ENCODE measurements around the gene NPTN. TPM values are rescaled to one million over a fixed set of nuclear protein-coding genes. Genes with fewer than 3 reads are reported as not detected.
A peak's percentile ranks its signal among the peaks of the same experiment; 100 is the strongest.

Gene NPTN
- total RNA-seq, 3 donors from 2014 or later (not counting 1 experiment from before 2014, with no cell fraction given) = 37.9 to 46.9 (median 46.4) TPM

DNA sequence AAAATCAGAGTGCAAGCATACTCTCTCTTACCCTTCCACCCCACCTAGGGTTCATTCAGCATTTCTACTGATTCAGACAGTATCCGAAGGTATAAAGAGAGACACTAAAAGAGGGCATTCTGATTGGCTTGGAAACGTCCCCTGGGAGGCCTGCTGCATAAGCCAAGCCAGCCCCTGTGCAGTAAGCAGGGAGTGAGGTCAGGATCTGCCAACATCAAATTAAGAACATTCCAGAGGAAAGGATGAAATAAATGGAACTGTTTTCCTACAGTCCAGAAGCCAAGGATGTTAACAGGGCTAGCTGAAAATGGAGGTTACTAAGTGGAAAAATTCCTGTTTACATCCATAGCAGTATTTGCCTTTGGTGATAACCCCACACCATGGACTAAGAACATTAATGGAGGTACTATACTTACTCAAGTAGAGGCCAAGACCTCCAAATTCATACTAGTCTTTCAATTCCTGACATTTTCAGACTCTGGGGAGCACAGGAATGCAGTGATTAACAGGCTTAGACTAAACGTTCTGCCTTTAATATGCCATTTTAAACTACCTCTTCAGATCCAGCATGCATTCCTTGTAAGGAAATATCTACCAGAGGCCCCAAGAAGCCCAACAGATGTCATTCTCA lies 34.5 kb downstream of the NPTN start:
- no peak for ATAC-seq
- intact Hi-C loops (cut with micrococcal nuclease) = no loop called here
- no peak for DNase-seq
- Mint-ChIP-seq H3K27me3 (ENCODE audit: low read depth in 2 of 2) (no peaks in the 10 kb centered on the region), H3K9me3 (no peaks in the 10 kb centered on the region), H3K4me3 (no peak overlapping the region), H3K36me3 (no peaks in the 10 kb centered on the region), H3K4me1 (peaks cover 47 to 63% of the 10 kb centered on the region in 2 donors), H3K27ac (no peak overlapping the region)
- no peaks in the 10 kb centered on the region for H3K9me3 ChIP-seq (ENCODE audit: control insufficient read depth, insufficient read depth, low read length)
- no peaks in the 10 kb centered on the region for H3K27me3 ChIP-seq (ENCODE audit: control insufficient read depth, insufficient read depth, low read length)
- no peak overlapping the region for H3K27ac ChIP-seq (ENCODE audit: low read length)
- H3K4me3 ChIP-seq (ENCODE audit: low read length) = no peak overlapping the region
- WGBS (ENCODE audit: insufficient coverage) = 85% methylated on average over 3 of the region's 3 CpGs
- no peaks in the 10 kb centered on the region for H3K36me3 ChIP-seq (ENCODE audit: control insufficient read depth, insufficient read depth, low read length)
- H3K4me1 ChIP-seq (ENCODE audit: control insufficient read depth, insufficient read depth, low read length) = peaks cover 11% of the 10 kb centered on the region
- TF ChIP-seq, protein P1, sequence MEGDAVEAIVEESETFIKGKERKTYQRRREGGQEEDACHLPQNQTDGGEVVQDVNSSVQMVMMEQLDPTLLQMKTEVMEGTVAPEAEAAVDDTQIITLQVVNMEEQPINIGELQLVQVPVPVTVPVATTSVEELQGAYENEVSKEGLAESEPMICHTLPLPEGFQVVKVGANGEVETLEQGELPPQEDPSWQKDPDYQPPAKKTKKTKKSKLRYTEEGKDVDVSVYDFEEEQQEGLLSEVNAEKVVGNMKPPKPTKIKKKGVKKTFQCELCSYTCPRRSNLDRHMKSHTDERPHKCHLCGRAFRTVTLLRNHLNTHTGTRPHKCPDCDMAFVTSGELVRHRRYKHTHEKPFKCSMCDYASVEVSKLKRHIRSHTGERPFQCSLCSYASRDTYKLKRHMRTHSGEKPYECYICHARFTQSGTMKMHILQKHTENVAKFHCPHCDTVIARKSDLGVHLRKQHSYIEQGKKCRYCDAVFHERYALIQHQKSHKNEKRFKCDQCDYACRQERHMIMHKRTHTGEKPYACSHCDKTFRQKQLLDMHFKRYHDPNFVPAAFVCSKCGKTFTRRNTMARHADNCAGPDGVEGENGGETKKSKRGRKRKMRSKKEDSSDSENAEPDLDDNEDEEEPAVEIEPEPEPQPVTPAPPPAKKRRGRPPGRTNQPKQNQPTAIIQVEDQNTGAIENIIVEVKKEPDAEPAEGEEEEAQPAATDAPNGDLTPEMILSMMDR (IDR thresholded peaks at IDR 0.05) = no peak

GRCh38 chr15:73597036-73597638 lies 36.1 kb downstream of the NPTN start:
- Histone ChIP-seq H3K4me3 (ENCODE audit: low read length) (no peak overlapping the region), H3K9me3 (ENCODE audit: control insufficient read depth, insufficient read depth, low read length) (no peaks in the 10 kb centered on the region), H3K4me1 (ENCODE audit: control insufficient read depth, insufficient read depth, low read length) (peaks cover 6% of the 10 kb centered on the region), H3K36me3 (ENCODE audit: control insufficient read depth, insufficient read depth, low read length) (no peaks in the 10 kb centered on the region), H3K27ac (ENCODE audit: low read length) (no peak overlapping the region), H3K27me3 (ENCODE audit: control insufficient read depth, insufficient read depth, low read length) (no peaks in the 10 kb centered on the region)
- Mint-ChIP-seq H3K9me3 (no peaks in the 10 kb centered on the region), H3K27ac (no peak overlapping the region), H3K36me3 (no peaks in the 10 kb centered on the region), H3K4me3 (no peak overlapping the region), H3K4me1 (peaks cover 52 to 70% of the 10 kb centered on the region in 2 donors), H3K27me3 (ENCODE audit: low read depth in 2 of 2) (no peaks in the 10 kb centered on the region)
- TF ChIP-seq, protein P1 (IDR thresholded peaks at IDR 0.05) = no peak
- no peak for DNase-seq
- intact Hi-C loops (cut with micrococcal nuclease) = no loop called here
- 96% methylated on average over 21 of the region's 21 CpGs for WGBS (ENCODE audit: insufficient coverage)
- no peak for ATAC-seq

GRCh38 chr15:73596174-73596573 lies 37.0 kb downstream of the NPTN start:
- intact Hi-C loops (cut with micrococcal nuclease) = no loop called here
- TF ChIP-seq, protein P1 (IDR thresholded peaks at IDR 0.05) = no peak
- H3K27me3 Mint-ChIP-seq (ENCODE audit: low read depth in 2 of 2) = no peaks in the 10 kb centered on the region
- no peaks in the 10 kb centered on the region for H3K9me3 Mint-ChIP-seq
- ATAC-seq = no peak
- Histone ChIP-seq H3K9me3 (ENCODE audit: control insufficient read depth, insufficient read depth, low read length) (no peaks in the 10 kb centered on the region), H3K27me3 (ENCODE audit: control insufficient read depth, insufficient read depth, low read length) (no peaks in the 10 kb centered on the region), H3K4me1 (ENCODE audit: control insufficient read depth, insufficient read depth, low read length) (no peaks in the 10 kb centered on the region), H3K36me3 (ENCODE audit: control insufficient read depth, insufficient read depth, low read length) (peaks cover 8% of the 10 kb centered on the region), H3K27ac (ENCODE audit: low read length) (no peak overlapping the region), H3K4me3 (ENCODE audit: low read length) (no peak overlapping the region)
- H3K36me3 Mint-ChIP-seq = no peaks in the 10 kb centered on the region
- 67% methylated on average over 1 of the region's 1 CpG for whole genome bisulfite sequencing (ENCODE audit: insufficient coverage)
- H3K27ac Mint-ChIP-seq = peak overlapping the region in 1 of 2 donors; percentile 21
- peaks cover 52 to 70% of the 10 kb centered on the region in 2 donors for H3K4me1 Mint-ChIP-seq
- no peak overlapping the region for H3K4me3 Mint-ChIP-seq
- DNase-seq = no peak
